Activated T-cell treated with anti-CD3 and anti-CD28 coated beads for 4 hours (primary cell): ENCODE measurements around the gene ARMH3.

Experiments used
- DNase-seq: peaks from one replicate; pipeline ENCODE4 v3.0.0-alpha.2; 2020

ARMH3 gene

DNA sequence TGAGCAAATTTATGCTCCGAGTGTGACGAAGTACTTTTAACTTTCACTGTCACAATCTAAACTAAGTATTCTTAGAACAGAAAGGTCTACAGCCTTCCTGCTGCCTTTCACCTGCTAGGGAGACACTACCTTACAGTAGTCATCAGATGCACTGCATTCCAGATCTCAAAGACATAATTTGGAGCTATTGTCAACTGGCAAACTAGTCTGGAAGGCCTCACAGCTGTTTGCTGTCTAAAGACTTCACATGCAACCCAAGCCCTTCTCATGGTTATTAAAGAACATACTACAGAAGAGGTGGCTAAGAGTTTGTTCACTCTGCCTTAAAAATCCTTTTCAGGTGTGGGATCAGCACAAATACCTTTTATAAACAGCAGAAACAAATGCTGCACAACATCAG lies 120.5 kb downstream of the ARMH3 start:
- DNase-seq, result no peak

DNA sequence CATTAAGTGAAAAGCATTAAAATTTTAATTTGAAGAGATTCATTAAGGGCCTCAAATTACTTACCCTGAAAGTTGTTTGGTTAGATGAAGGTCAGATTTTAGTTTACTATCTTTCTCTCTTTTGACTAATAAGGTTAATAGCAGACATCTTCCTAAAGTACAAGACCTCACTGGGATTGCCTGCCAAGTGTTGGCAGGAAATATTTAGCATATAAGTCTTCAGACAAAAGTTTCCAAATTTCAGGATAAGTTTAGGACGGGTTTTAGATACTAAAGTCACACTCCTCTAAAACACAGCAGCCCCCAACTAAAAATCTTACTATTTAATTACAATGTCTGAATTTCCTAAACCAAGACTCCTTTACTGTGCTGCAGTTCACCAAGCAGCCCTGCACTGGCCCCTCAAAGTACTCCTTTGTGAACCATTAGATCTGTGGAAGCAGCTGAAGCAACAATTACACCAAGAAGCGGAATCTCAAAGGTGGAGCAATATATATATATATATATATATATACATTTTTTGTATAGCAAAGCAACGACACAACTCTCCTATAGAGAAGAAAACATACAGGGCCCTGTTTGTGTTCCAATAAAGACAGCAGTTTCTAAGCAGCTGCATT lies 121.2 kb downstream of the ARMH3 start:
- no peak for DNase-seq

DNA sequence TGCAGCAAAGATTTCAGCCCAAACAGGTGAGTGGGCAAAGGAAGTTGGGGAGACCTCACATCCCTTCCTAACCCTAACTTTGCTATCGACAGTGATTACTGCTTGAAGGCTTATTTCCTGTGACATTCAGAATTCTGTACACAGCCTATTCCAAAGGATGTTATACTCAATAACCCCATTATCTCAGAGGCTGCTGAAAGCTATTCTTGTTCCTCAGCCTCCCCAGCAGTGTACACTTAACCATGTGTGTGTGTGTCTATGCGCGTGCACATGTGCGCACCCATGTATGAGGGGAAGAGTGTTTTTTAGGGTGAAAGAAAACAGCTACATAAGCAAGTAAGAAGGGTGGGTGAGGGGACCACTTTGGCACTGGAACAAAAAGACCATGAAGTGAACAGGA lies 122.0 kb downstream of the ARMH3 start:
- DNase-seq, result no peak

DNA sequence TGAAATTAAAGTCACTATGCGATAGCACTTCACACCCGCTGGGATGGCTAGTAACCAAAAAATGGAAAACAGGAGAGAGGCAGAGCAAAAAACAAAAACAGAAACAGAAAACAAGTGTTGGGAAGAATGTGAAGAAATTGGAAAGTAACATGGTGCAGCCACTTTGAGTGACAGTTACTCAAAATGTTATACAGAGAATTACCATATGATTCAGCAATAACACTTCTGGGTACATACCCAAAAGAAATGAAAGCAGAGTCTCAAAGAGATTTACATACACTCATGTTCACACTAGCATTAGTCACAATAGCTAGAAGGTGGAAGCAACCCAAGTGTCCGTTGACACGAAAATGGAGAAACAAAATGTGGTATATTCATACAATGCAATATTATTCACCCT lies 123.8 kb downstream of the ARMH3 start:
- no peak for DNase-seq

DNA sequence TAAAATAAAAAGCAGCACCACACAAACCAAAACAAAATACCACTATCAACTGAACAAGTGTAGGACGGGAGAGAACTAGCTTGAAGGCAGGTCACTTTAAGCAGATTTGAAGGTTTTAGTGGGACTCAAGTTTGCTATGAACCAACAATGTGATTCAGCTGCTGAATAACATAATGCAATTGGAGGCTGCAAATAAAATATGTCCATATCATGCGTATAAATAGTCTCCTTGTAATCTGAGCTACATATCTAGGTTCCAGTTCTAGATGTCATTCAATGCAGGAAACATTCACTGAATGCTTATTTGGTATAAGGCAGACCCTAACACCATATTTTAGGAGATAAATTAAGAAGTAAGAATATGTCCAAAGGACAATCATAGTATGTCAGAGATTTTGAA lies 130.9 kb downstream of the ARMH3 start:
- no peak for DNase-seq

DNA sequence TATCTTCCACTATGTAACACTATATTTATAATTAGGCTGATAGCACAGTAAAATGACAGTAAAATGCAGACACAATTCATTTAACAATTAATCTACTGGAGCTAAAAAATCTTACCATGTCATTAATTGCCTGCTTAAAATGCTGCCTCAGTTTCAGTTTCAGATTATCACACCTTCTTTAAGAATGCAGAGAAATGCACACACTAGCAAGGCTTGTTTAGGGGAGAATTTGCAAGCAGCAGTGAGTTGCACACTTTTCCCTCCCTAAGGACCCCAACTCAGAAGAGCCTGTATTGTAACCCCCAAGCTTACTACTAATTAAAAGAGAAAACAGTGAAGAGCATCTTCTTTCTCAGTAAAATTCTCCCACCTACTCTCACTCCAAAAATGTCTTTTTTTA lies 132.7 kb downstream of the ARMH3 start:
- no peak for DNase-seq

DNA sequence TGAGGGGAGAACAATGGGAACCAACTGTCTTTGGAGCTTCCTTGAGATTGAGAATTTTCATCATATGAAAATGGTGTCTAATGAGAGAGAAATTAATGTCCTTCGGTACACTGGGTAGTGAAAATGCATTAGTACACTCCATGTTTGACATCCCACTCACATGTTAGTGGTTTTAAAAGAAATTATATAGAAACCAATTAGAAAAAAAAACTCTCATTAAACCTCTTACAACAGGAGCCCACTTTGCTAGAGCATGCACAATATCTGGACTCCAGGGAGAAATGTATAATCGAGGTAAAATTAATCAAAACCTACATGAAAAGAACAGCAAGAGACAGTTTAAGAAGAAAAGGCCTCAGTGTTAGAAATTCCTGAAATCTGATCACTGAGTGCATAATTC lies 133.1 kb downstream of the ARMH3 start:
- DNase-seq, result no peak

DNA sequence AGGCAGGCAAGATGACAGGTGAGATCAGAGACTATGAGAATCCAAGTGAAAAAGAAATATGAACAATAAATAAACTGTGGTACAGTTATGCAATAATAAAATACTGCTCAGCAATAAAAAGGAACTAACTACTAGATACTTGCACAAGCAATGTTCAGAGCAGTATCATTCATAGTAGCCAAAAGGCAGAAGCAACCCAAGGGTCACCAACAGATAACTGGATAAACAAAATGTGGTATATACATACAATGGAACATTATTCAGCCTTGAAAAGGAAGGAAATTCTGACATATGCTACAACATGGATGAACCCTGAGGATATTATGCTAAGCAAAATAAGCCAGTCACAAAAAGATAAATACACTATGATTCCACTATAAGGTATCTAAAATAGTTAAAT lies 135.4 kb downstream of the ARMH3 start:
- no peak for DNase-seq

DNA sequence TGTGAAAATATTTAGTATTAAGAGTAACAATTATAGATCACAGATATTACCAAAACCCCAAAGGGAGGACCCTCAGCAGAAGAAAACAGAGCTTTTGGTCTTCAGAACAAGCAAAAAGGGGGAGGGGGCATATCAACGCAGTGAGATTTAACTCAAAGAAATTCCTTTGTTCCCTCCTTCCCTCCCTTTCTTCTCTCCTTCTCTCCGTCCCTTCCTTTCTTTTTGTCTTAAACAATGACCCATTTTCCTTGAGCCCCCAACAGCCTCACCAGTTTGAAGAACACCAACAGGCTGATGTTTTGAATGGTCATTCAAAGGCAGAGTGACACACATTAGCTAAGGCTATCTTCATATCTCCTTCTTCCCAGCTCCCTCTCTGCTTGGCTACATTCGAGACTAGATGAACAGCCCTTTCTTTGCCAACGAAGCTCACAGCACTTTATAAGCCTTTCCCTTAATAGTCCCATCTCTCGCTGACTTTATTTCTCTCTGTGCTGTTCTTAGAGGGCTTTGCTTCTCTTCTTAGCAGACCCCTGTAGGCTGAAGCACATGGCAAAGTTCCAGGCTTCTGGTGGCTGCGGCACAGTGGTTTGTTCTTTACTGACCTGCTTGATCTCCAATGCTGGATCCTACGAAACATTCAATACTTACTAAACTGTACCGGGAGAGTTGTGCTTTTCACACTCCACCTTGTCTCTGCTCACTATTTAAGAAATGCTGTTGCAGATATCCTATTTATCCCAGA lies 136.8 kb downstream of the ARMH3 start:
- DNase-seq, result no peak

DNA sequence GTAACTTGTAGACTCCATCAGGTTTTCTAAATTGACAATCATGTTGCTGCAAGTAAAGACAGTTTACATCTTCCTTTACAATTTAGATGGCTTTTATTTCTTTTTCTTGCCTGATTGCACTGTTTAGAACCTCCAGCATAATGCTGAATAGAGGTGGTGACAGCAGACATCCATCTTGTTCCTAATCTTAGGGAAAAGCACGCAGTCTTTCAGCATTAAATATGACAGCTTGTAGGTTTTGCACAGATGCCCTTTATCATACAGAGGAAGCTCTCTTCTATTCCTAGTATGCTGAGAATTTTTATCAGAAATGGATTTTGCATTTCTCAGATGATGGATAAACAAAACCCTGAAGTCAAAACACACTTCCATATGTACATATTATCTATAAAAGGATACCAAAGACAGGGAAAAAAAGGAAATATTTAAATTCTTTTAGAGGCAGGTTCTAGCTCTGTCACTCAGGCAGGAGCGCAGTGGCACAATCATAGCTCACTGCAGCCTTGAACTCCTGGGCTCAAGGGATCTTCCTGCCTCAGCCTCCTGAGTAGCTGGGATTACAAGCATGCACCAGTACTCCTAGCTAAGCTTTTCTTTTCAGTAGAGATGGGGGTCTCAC lies 143.3 kb downstream of the ARMH3 start:
- no peak for DNase-seq

DNA sequence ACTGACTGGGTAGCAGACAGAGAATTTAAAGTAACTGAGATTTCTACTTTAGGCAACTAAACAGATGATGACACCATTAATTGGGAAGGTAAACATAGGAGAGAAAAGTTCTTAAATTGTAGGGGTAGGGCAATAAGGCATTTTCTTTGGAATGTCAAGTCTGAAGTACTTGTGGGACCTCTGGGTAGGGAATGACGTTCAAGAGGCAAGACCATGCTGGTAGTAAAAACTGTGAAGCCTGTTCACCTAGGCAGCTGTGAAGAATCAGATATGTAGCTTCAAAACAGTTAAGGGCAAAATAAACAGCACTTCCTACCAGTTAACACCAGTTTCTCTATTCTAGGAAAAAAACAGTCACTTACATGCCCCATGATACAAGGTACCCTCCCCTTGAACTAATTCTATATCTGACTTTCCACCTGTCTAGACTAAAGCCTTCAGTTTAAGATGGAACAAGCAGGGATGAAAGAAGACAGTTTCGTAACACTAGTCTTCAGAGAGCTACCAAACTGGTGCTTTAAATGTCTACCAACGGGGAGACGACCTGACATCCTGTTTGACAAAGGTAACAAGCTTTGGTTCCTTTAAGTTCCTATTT lies 149.3 kb downstream of the ARMH3 start:
- DNase-seq, result no peak

DNA sequence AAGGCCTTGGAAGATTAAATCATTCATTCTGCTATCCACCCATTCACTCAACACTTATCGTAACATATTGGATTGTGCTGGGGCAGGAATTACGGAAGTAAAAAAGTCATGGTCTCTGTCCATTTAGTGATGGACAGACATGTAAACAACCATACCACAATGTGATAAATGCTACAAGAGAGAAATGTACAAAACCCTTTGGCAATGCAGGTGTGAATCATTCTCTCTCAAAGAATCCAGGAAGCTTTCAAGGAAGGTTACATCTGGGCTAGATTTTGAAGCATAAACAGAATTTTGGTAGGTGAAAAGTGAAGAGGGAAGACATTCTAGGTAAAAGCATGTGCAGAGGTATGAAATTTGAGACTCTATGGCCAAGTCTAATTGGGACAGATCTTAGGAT lies 150.7 kb downstream of the ARMH3 start:
- no peak for DNase-seq

DNA sequence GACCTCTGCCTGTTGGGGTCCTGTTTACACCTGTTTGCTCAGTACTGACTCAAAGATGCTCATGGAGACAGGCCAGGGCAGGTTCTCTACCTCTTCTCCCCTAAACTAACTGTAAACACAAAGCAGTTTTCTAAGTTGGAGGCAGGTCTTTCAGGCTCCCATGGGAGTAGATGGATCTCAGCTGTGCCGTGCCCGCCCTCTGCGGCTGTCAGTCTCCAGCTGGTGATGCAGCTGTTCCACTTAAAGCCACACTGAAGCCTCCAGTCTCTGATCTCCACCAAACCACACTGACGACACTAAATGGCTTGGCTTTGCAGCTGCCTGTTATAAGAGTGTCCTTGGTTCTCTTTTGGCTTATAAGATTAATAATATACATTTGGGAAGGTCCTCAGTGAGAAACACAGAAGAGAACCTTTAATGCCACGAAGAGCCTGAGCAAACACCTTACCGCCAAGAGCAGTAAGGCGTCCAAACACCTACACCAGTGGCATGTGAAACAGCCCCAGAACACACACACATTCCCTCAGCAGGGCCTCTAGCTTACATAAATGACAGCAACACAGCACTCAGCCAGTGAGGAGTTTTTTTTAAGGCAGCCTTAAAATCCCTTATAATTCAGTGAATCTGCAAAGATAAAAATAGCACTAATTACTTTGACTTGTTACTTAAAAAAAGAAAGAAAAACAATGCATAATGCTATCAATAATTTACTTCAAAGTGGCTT lies 152.0 kb downstream of the ARMH3 start:
- no peak for DNase-seq

DNA sequence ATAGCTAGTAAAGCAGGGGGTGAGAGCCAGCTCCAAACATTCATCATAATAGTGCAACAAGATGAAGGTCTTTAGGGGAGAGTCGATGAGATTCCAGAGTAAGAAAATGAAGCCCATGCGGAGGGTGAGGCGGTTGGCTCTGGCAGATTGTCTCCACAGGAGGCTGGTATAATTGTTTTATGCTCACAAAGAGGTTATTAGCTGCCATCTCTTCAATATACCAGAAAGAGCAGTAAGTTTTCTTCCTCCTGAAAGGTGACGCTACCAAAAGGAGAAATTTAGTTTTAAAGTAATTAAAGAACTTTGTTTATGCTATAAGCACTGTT lies 153.2 kb downstream of the ARMH3 start:
- DNase-seq, result no peak

DNA sequence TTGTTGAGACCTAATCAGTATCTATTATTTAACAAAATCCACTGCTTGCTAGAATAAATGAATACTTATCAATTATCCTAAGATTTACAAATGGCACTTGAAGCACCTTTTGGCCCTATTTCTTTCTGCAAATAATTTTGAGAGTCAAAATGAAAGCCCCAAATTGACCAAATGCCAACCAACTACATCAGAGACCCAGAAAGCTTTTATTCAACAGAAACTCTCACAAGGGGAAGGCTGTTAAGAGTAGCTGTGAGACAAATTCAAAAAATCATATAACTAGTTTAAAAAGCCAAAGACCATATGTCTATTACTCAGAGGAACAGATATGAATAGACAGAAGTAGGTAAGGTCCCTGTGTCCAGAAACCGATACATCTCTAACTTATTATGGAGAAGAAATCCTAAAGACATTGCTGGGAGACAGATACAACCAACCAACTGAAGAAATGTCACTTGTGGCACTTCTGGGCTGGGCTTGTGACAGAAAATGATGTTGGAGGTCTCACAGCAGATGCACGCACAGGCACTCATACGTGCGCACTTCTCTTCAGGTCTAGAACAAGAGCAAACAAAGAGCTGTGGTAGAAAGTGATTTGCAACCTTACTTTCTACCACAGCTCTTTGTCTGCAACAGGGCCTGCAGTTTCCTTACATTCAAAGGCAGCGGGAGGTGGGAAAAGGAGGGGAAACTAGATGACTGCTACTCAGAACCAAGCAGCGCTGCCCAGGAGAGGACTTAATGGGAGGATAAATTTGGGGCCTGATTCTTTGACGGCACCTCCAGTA lies 153.7 kb downstream of the ARMH3 start:
- DNase-seq, result no peak

DNA sequence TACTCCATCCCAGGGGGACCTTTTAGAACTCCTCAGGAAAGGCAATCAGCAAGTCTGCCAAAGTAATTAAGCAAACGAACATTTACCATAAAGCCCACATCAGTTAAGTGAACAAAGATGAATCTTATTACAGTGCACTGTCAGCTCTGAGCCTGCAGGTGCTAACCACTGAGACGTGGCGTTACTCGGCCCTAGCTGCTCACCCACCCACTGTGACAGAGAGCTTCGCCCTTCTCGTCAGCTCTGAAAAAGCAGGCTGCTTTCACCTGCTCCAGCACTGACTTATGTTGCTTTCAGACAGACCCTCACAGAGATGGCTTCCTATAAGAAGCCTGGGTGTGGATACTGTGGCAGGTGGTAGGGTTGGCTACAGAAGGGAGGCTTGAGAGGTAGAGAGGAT lies 154.6 kb downstream of the ARMH3 start:
- no peak for DNase-seq

DNA sequence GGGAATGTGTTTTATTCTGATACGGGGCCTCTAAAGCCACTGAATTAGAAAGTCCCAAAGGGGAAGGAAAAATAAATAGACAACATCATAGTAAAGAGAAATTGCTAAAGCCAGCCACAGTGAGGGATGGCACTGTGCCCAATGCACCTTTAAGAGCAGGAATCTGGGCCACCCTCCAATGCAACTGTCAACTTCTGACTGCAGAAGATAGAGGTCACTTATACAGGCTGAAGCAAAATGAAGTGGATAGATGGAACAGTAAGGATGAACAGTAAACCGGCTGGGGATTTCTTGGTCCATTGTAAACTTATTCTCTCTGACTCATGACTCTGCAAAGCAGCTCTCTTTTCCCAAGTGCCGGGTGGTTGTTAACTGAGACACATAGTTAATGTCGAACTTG lies 158.3 kb downstream of the ARMH3 start:
- DNase-seq, result no peak

DNA sequence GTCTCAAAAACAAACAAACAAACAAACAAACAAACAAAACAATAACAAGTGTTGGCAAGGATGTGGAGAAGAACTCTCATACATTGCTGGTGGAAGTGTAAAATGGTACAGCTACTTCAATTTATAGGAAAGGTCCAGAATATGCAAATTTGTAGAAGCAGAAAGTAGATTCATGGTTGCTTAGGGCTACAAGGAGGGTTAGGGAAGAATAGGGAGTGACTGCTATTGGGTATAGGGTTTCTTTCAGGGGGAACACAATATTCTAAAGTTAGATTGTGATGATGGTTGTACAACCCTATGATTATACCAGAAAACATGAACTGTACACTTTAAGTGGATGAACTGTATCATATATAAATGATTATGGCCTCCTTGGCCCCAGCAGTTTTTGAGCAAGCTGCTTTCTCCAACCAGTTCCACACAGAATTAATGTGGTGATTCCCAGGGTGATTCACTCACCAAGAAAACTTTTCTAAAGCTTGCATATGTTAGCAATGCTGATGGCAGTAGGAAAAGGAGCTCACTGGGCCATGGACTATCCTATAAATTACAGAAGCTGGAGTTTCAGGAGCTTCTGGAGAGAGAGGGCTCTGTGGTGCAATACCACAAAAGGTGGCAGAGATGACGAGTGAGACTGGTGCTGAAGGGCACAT lies 159.6 kb downstream of the ARMH3 start:
- no peak for DNase-seq

DNA sequence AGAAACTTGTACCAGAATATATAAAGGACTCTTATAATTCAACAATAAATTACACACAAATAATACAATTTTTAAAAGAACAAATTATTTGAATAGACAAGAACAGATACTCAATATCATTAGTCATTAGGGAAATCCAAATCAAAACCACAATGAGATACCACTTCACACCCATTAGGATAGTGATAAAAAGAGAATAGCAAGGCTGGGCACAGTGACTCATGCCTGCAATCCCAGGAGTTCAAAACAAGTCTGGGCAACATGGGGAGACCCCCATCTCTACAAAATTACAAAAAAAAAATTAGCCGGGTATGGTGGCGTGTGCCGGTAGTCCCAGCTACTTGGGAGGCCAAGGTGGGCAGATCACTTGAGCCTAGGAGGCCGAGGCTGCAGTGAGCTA lies 160.2 kb downstream of the ARMH3 start:
- no peak for DNase-seq

DNA sequence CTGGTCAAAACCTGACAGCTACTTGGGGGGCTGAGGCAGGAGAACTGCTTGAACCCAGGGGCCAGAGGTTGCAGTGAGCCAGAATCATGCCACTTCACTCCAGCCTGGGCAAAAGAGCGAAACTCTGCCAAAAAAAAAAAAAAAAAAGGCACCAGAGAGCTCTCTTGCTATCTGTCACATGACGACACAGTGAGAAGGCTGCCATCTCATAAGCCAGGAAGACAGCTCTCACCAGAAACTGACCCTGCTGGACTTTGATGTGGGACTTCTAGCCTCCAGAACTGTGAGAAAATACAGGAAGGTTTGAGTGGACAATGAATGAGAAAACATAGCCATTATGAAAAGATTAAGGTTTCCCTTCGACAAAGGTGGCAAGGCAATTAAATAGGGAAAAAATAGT lies 161.2 kb downstream of the ARMH3 start:
- no peak for DNase-seq

DNA sequence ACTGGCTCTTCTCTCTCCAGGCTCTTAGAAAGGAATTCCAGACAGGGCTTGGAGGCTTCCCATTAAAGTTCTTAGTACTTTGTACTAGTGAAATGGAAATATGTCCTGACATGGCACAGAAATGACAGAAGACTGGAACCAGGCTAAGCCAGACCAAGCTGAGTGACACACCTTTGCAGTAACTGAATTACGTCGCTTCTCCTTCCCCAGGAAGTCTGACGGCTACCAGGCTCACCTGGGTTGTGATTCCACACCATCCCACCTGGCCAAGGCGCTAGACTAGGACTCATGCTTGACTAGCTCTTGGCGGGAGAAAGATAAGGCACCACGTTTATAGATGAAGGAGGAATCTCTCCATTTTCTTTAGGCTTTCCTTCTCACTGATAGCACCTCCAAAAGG lies 161.7 kb downstream of the ARMH3 start:
- no peak for DNase-seq

DNA sequence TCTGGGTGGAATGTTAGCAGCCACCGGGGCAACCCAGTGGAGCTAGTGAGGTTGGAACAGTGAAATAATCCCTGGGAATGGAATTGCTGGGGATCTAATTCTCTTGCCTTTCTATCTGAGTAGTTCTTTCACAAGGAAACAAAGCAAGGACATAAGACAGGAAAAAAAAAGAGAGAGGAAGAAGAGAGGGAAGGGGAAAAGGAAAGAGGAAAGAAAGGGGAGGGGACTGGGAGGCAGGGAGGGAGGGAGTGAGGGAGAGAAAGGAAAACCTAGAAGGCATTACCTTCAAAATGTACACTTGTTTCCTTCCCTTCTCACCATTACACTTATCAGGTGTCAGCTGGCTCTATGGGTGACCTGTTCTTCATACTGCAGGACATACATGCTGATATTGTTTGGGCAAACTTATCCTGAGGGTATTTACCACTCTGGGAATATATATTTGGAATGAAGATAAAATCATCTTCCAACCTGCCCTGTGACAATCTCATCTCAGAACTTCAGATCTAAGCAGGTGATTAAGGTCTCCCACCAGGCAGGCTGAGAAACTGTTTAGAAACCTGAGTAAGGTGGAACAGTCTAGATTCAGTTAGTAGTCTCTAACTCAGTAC lies 162.4 kb downstream of the ARMH3 start:
- DNase-seq, result no peak
